ENCODE data around the gene RNASE9.
"Not testable (repeated sequence)": the region's sequence is repeated elsewhere in the genome, so short reads cannot be mapped to it uniquely, and the experiment has no call there.

RNASE9 gene

GRCh38 chr14:20515846-20516245 is 45.0 kb downstream of the RNASE9 start:
- no peak for DNase-seq

- DNase-seq: no peak
Observed at GRCh38 chr14:20512177-20512905, 48.5 kb downstream of the RNASE9 start.

GRCh38 chr14:20508367-20508766 is 52.5 kb downstream of the RNASE9 start:
- no peak for DNase-seq

- not testable (repeated sequence) for DNase-seq
Observed at GRCh38 chr14:20507537-20507936, 53.3 kb downstream of the RNASE9 start.

- DNase-seq: not testable (repeated sequence)
Observed at GRCh38 chr14:20506752-20507151, 54.1 kb downstream of the RNASE9 start.

- not testable (repeated sequence) for DNase-seq
Observed at GRCh38 chr14:20506276-20506675, 54.6 kb downstream of the RNASE9 start.

All from central memory CD4-positive, alpha-beta T cell (primary cell).